ENCODE data around the gene WEE2.

GRCh38 chr7:141708351-141708750, at the start of gene WEE2:
- TF ChIP-seq, protein P1, sequence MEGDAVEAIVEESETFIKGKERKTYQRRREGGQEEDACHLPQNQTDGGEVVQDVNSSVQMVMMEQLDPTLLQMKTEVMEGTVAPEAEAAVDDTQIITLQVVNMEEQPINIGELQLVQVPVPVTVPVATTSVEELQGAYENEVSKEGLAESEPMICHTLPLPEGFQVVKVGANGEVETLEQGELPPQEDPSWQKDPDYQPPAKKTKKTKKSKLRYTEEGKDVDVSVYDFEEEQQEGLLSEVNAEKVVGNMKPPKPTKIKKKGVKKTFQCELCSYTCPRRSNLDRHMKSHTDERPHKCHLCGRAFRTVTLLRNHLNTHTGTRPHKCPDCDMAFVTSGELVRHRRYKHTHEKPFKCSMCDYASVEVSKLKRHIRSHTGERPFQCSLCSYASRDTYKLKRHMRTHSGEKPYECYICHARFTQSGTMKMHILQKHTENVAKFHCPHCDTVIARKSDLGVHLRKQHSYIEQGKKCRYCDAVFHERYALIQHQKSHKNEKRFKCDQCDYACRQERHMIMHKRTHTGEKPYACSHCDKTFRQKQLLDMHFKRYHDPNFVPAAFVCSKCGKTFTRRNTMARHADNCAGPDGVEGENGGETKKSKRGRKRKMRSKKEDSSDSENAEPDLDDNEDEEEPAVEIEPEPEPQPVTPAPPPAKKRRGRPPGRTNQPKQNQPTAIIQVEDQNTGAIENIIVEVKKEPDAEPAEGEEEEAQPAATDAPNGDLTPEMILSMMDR (IDR thresholded peaks at IDR 0.05 in 8 of 11, conservative IDR thresholded peaks at IDR 0.05 in 3 of 11), result no peak
- TF ChIP-seq POLR2AphosphoS5 (IDR thresholded peaks at IDR 0.05) (no peak), POLR2A (IDR thresholded peaks at IDR 0.05) (no peak)
